GM23338 (cell line): ENCODE results near the gene CFTR. TPM values are rescaled to one million over a fixed set of nuclear protein-coding genes. Genes with fewer than 3 reads are reported as not detected.

Source experiments
- ATAC-seq: fragments of 200-7000 bp; cut with Tn5 transposase; 3 replicates; pipeline ENCODE4 v1.9.1; 2020
- DNase-seq: peaks from one replicate; pipeline ENCODE4 v3.0.0-alpha.2; 2015; ENCODE audit warnings: low spot score
- H2AFZ ChIP-seq: fragments of 200-600 bp; sonication (generic); 2 replicates; pipeline ENCODE4 v1.8.0; 2016; ENCODE audit warnings: antibody characterized with exemption, mild to moderate bottlenecking, moderate library complexity
- H3F3A ChIP-seq: fragments of 200-600 bp; sonication (generic); replicated peaks from 2 replicates; pipeline ENCODE4 v1.8.0; 2017; ENCODE audit warnings: antibody characterized with exemption, mixed run types, low read depth
- H3K27ac ChIP-seq: fragments of 200-600 bp; sonication (generic); 2 replicates; pipeline ENCODE4 v1.6.1; 2016; ENCODE audit warnings: low read depth
- H3K27me3 ChIP-seq: fragments of 200-600 bp; sonication (generic); 2 replicates; pipeline ENCODE4 v1.8.0; 2016; ENCODE audit warnings: mild to moderate bottlenecking, mixed run types, moderate library complexity; ENCODE audit not compliant: insufficient read depth
- H3K36me3 ChIP-seq: fragments of 200-600 bp; sonication (generic); 2 replicates; pipeline ENCODE4 v1.8.0; 2016; ENCODE audit warnings: mild to moderate bottlenecking; ENCODE audit not compliant: insufficient read depth
- H3K4me1 ChIP-seq: fragments of 200-600 bp; sonication (generic); 2 replicates; pipeline ENCODE4 v1.8.0; 2016; ENCODE audit warnings: mild to moderate bottlenecking, moderate library complexity; ENCODE audit not compliant: insufficient read depth
- H3K4me2 ChIP-seq: fragments of 200-600 bp; sonication (generic); 2 replicates; pipeline ENCODE4 v1.7.1; 2017; ENCODE audit warnings: mixed run types
- H3K4me3 ChIP-seq: fragments of 200-600 bp; sonication (generic); 2 replicates; pipeline ENCODE4 v1.6.1; 2016; ENCODE audit warnings: mixed run types
- H3K79me2 ChIP-seq: fragments of 200-600 bp; sonication (generic); replicated peaks from 2 replicates; pipeline ENCODE4 v1.8.0; 2017; ENCODE audit warnings: mild to moderate bottlenecking; ENCODE audit not compliant: insufficient read depth
- H3K9me2 ChIP-seq: fragments of 200-600 bp; sonication (generic); 2 replicates; pipeline ENCODE4 v1.8.0; 2017; ENCODE audit not compliant: insufficient read depth
- H4K20me1 ChIP-seq: fragments of 200-600 bp; sonication (generic); replicated peaks from 2 replicates; pipeline ENCODE4 v1.8.0; 2017; ENCODE audit warnings: mild to moderate bottlenecking; ENCODE audit not compliant: insufficient read depth
- H3K27ac Mint-ChIP-seq: 2 replicates; pipeline ENCODE4 v1.8.0; 2020; ENCODE audit warnings: inconsistent platforms, mild to moderate bottlenecking, moderate library complexity, mixed read lengths
- H3K27me3 Mint-ChIP-seq: 3 replicates; pipeline ENCODE4 v1.8.0; 2022; ENCODE audit warnings: low read depth, mild to moderate bottlenecking, moderate library complexity, mixed read lengths, inconsistent platforms; ENCODE audit not compliant: insufficient read depth, poor library complexity
- H3K36me3 Mint-ChIP-seq: 3 replicates; pipeline ENCODE4 v1.8.0; 2021; ENCODE audit warnings: low read depth, mild to moderate bottlenecking, inconsistent platforms, moderate library complexity, mixed read lengths
- H3K4me1 Mint-ChIP-seq: 3 replicates; pipeline ENCODE4 v1.8.0; 2020; ENCODE audit warnings: mild to moderate bottlenecking, inconsistent platforms, mixed read lengths
- H3K4me3 Mint-ChIP-seq: 3 replicates; pipeline ENCODE4 v1.8.0; 2021; ENCODE audit warnings: moderate library complexity, mild to moderate bottlenecking, inconsistent platforms, mixed read lengths
- H3K9me3 Mint-ChIP-seq: 3 replicates; pipeline ENCODE4 v1.8.0; 2020; ENCODE audit warnings: moderate library complexity, mild to moderate bottlenecking, inconsistent platforms, mixed read lengths
- CREB1 ChIP-seq: fragments of 250-450 bp; sonication (Bioruptor Pico); IDR thresholded peaks from 2 replicates; pipeline ENCODE4 v1.5.0; 2020; ENCODE audit warnings: low read depth, mild to moderate bottlenecking, moderate library complexity
- EZH2 ChIP-seq: fragments of 200-600 bp; sonication (generic); IDR thresholded peaks from one replicate; pipeline ENCODE4 v1.8.0; 2017; ENCODE audit warnings: antibody characterized with exemption, mild to moderate bottlenecking, low read depth; ENCODE audit not compliant: unreplicated experiment
- EZH2phosphoT487 ChIP-seq: fragments of 200-600 bp; sonication (generic); IDR thresholded peaks from one replicate; pipeline ENCODE4 v1.8.1; 2018; ENCODE audit warnings: antibody characterized with exemption; ENCODE audit not compliant: unreplicated experiment
- JUNB ChIP-seq: IDR thresholded peaks from one replicate; pipeline ENCODE4 v1.6.1; 2016; ENCODE audit warnings: antibody characterized with exemption; ENCODE audit not compliant: unreplicated experiment
- NANOG ChIP-seq: IDR thresholded peaks from 2 replicates; pipeline ENCODE4 v1.6.1; 2016; ENCODE audit warnings: antibody characterized with exemption, borderline replicate concordance
- POLR2AphosphoS5 ChIP-seq: IDR thresholded peaks from 2 replicates; pipeline ENCODE4 v1.6.1; 2016; ENCODE audit warnings: antibody characterized with exemption, low read depth
- REST ChIP-seq: IDR thresholded peaks from one replicate; pipeline ENCODE4 v1.6.1; 2018; ENCODE audit warnings: antibody characterized with exemption; ENCODE audit not compliant: unreplicated experiment
- STAT1 ChIP-seq: IDR thresholded peaks from one replicate; pipeline ENCODE4 v1.6.1; 2016; ENCODE audit warnings: antibody characterized with exemption; ENCODE audit not compliant: unreplicated experiment
- ZNF114 ChIP-seq: fragments of 250-450 bp; sonication (Bioruptor Pico); IDR thresholded peaks from 2 replicates; pipeline ENCODE4 v1.5.0; 2020; ENCODE audit warnings: mild to moderate bottlenecking, moderate library complexity
- ZNF331 ChIP-seq: fragments of 250-450 bp; sonication (Bioruptor Pico); IDR thresholded peaks from 2 replicates; pipeline ENCODE4 v1.5.0; 2020; ENCODE audit warnings: low read depth, mild to moderate bottlenecking, moderate library complexity
- polyA plus RNA-seq: library from polyadenylated mRNA; unstranded; fragments of >200 nt; fragmentation: Nextera tagmentation; extraction: Ambion mirVana; gene quantifications from 2 replicates; pipeline ENCODE4 v1.2.1, GENCODE V29; 2016
- total RNA-seq: library from RNA; depleted of rRNA; stranded (reverse); fragments of >200 nt; shearing (Covaris generic); gene quantifications from 2 replicates; pipeline ENCODE4 v1.2.3, GENCODE V29; 2014
- TF ChIP-seq, protein P1 (sequence below): fragments of 250-450 bp; sonication (Bioruptor Pico); IDR thresholded peaks from 2 replicates; pipeline ENCODE4 v1.5.0; 2020; ENCODE audit warnings: mild to moderate bottlenecking, moderate library complexity

The CFTR gene
- total and polyA plus RNA-seq, 2 experiments from 2014 or later, result 0.45 to 1.2 TPM

DNA sequence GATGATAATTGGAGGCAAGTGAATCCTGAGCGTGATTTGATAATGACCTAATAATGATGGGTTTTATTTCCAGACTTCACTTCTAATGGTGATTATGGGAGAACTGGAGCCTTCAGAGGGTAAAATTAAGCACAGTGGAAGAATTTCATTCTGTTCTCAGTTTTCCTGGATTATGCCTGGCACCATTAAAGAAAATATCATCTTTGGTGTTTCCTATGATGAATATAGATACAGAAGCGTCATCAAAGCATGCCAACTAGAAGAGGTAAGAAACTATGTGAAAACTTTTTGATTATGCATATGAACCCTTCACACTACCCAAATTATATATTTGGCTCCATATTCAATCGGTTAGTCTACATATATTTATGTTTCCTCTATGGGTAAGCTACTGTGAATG is 79.6 kb downstream of the CFTR start:
- Histone ChIP-seq H3K9me2 (no peaks in the 10 kb centered on the region), H3K4me3 (no peak overlapping the region), H3K4me1 (no peaks in the 10 kb centered on the region), H3K79me2 (no peaks in the 10 kb centered on the region), H3F3A (no peaks in the 10 kb centered on the region), H3K4me2 (no peak overlapping the region), H3K27me3 (no peaks in the 10 kb centered on the region), H3K36me3 (no peaks in the 10 kb centered on the region), H3K27ac (no peak overlapping the region), H2AFZ (no peak overlapping the region), H4K20me1 (no peaks in the 10 kb centered on the region)
- no peaks in the 10 kb centered on the region for H3K36me3 Mint-ChIP-seq
- H3K27ac Mint-ChIP-seq, result no peak overlapping the region
- TF ChIP-seq EZH2phosphoT487, result no peak
- no peak for TF ChIP-seq JUNB
- TF ChIP-seq CREB1 (CRISPR knock-in tag), result no peak
- TF ChIP-seq POLR2AphosphoS5, result no peak
- ATAC-seq, result no peak
- no peaks in the 10 kb centered on the region for H3K4me1 Mint-ChIP-seq
- H3K4me3 Mint-ChIP-seq, result no peak overlapping the region
- H3K9me3 Mint-ChIP-seq, result no peaks in the 10 kb centered on the region
- no peak for DNase-seq
- no peaks in the 10 kb centered on the region for H3K27me3 Mint-ChIP-seq

DNA sequence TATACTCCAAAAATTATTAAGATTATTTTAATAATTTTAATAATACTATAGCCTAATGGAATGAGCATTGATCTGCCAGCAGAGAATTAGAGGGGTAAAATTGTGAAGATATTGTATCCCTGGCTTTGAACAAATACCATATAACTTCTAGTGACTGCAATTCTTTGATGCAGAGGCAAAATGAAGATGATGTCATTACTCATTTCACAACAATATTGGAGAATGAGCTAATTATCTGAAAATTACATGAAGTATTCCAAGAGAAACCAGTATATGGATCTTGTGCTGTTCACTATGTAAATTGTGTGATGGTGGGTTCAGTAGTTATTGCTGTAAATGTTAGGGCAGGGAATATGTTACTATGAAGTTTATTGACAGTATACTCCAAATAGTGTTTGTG is 80.2 kb downstream of the CFTR start:
- Mint-ChIP-seq H3K4me1 (no peaks in the 10 kb centered on the region), H3K27me3 (no peaks in the 10 kb centered on the region), H3K27ac (no peak overlapping the region), H3K36me3 (no peaks in the 10 kb centered on the region), H3K9me3 (no peaks in the 10 kb centered on the region), H3K4me3 (no peak overlapping the region)
- H3F3A ChIP-seq, result no peaks in the 10 kb centered on the region
- no peaks in the 10 kb centered on the region for H3K27me3 ChIP-seq
- H3K4me2 ChIP-seq, result no peak overlapping the region
- DNase-seq (no peak), ATAC-seq (no peak)
- no peaks in the 10 kb centered on the region for H3K9me2 ChIP-seq
- H3K36me3 ChIP-seq, result no peaks in the 10 kb centered on the region
- H3K4me1 ChIP-seq, result no peaks in the 10 kb centered on the region
- no peak overlapping the region for H3K4me3 ChIP-seq
- H3K79me2 ChIP-seq, result no peaks in the 10 kb centered on the region
- no peak overlapping the region for H2AFZ ChIP-seq
- H3K27ac ChIP-seq, result no peak overlapping the region
- H4K20me1 ChIP-seq, result no peaks in the 10 kb centered on the region
- TF ChIP-seq ZNF114 (CRISPR knock-in tag), result no peak
- TF ChIP-seq NANOG, result no peak
- no peak for TF ChIP-seq POLR2AphosphoS5
- TF ChIP-seq STAT1, result no peak
- no peak for TF ChIP-seq ZNF331 (CRISPR knock-in tag)
- no peak for TF ChIP-seq EZH2
- TF ChIP-seq, protein P1, sequence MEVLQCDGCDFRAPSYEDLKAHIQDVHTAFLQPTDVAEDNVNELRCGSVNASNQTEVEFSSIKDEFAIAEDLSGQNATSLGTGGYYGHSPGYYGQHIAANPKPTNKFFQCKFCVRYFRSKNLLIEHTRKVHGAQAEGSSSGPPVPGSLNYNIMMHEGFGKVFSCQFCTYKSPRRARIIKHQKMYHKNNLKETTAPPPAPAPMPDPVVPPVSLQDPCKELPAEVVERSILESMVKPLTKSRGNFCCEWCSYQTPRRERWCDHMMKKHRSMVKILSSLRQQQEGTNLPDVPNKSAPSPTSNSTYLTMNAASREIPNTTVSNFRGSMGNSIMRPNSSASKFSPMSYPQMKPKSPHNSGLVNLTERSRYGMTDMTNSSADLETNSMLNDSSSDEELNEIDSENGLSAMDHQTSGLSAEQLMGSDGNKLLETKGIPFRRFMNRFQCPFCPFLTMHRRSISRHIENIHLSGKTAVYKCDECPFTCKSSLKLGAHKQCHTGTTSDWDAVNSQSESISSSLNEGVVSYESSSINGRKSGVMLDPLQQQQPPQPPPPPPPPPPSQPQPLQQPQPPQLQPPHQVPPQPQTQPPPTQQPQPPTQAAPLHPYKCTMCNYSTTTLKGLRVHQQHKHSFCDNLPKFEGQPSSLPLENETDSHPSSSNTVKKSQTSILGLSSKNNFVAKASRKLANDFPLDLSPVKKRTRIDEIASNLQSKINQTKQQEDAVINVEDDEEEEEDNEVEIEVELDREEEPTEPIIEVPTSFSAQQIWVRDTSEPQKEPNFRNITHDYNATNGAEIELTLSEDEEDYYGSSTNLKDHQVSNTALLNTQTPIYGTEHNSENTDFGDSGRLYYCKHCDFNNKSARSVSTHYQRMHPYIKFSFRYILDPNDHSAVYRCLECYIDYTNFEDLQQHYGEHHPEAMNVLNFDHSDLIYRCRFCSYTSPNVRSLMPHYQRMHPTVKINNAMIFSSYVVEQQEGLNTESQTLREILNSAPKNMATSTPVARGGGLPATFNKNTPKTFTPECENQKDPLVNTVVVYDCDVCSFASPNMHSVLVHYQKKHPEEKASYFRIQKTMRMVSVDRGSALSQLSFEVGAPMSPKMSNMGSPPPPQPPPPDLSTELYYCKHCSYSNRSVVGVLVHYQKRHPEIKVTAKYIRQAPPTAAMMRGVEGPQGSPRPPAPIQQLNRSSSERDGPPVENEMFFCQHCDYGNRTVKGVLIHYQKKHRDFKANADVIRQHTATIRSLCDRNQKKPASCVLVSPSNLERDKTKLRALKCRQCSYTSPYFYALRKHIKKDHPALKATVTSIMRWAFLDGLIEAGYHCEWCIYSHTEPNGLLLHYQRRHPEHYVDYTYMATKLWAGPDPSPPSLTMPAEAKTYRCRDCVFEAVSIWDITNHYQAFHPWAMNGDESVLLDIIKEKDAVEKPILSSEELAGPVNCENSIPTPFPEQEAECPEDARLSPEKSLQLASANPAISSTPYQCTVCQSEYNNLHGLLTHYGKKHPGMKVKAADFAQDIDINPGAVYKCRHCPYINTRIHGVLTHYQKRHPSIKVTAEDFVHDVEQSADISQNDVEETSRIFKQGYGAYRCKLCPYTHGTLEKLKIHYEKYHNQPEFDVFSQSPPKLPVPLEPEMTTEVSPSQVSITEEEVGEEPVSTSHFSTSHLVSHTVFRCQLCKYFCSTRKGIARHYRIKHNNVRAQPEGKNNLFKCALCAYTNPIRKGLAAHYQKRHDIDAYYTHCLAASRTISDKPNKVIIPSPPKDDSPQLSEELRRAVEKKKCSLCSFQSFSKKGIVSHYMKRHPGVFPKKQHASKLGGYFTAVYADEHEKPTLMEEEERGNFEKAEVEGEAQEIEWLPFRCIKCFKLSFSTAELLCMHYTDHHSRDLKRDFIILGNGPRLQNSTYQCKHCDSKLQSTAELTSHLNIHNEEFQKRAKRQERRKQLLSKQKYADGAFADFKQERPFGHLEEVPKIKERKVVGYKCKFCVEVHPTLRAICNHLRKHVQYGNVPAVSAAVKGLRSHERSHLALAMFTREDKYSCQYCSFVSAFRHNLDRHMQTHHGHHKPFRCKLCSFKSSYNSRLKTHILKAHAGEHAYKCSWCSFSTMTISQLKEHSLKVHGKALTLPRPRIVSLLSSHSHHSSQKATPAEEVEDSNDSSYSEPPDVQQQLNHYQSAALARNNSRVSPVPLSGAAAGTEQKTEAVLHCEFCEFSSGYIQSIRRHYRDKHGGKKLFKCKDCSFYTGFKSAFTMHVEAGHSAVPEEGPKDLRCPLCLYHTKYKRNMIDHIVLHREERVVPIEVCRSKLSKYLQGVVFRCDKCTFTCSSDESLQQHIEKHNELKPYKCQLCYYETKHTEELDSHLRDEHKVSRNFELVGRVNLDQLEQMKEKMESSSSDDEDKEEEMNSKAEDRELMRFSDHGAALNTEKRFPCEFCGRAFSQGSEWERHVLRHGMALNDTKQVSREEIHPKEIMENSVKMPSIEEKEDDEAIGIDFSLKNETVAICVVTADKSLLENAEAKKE, result no peak
- no peak for TF ChIP-seq CREB1 (CRISPR knock-in tag)
- TF ChIP-seq REST, result no peak
- TF ChIP-seq JUNB, result no peak
- no peak for TF ChIP-seq EZH2phosphoT487
